Activated CD4-positive, alpha-beta T cell treated with anti-CD3 and anti-CD28 coated beads for 4 hours (primary cell): ENCODE results near the gene MRC1.

Source experiments
- DNase-seq, 2 donors: peaks; one replicate each; pipeline ENCODE4 v3.0.0-alpha.2; 2020

MRC1 gene

DNA sequence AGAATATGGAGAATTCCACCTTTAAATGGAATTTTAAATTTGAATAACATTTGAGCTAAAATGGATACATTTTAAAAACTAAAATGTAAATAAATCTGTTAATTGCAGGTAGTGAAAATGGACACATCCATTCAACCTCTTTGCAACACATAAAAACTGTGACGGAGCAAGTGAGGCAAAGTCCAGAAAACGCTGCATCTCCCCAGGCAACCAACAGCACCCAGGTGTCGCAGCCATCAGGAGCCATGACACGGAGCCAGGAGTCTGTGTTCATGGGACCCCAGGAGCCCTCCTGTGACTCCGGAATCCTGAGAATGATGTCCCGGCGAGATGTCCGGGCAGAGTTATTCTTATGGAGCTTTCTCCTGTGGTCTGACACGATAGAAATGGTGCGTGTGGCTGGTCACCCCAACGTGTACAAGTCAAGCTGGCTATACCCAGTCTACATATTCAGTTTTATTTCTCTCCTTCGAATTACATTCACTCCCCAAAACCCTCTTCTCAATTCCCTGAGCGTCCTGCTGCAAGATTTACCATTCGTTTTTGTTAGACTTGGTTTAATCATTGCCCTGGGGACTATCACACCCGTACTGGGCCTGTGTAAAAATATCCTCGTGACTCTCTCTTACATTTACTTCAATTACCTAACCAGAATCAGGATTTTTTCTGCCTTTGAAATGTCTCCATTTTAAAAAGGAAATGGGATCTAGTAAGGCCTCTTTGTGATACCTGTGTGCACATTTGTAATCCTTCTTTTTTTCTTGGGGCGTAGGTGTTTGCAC is 13.1 kb upstream of the MRC1 start:
- DNase-seq, result no peak

DNA sequence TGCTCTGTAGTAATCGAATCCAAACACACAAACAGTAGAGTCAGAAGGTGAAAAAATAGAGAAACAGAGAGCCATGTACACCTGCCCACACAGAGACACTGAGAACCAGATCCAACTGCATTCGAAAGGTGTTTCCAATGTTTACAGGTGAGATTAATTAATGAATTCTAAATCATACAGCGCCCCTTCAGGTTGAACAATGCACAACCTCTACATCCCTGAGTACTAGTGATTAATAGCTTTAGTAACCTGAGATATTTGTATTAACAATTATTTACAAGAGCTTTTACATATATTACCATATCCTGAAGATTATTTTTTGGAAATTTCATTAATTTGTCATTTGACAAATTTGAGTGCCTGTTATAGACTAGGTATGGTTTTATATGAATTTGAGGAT is 7.6 kb upstream of the MRC1 start:
- no peak for DNase-seq

DNA sequence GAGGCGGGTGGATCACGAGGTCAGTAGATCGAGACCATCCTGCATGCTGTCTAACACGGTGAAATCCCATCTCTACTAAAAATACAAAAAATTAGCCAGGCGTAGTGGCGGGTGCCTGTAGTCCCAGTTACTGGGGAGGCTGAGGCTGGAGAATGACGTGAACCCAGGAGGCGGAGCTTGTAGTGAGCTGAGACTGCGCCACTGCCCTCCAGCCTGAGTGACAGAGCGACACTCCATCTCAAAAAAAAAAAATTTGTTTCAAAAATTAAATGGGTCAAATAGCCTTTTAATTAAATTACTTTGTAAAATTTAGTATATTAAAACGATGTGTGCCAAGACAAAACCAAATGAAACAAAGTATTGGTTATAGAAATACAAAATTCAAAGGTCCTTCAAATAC is 6.8 kb upstream of the MRC1 start:
- no peak for DNase-seq

DNA sequence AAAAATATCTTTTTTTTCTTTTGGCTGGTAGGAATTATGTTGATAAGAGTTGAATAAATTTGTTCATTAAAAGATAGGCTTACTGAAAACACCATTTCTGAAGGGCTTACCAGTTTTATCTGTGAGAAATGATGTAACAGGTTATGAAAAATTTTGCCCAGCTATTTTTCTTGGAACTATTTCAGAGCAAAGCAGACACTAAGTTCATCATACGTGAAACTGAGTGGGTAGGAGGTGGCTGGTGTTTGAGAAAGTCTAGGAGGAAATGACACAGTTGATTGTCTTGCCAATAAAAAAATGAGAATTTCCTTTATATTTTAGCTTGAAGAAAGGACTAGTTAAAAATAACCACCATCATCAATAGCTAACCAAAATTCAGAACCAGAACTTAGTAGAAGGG is 6.2 kb upstream of the MRC1 start:
- no peak for DNase-seq

DNA sequence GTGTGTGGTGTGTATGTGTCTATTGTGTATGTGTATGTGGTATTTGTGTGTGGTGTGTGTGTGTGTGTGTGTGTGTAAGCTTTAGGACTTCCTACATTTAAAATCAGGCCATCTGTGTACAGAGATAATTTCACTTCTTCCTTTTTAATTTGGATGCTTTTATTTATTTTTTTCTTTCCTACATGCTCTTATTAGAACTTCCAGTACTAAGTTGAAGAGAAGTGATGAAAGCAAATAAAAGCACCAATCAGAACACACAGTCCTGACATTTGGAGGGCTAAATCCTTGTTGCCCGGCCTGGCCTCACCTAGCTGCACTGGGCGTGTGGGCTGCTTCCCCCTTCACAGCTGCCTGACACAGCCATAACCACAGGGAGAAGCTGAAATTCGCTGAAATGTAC is 3.8 kb upstream of the MRC1 start:
- no peak for DNase-seq

DNA sequence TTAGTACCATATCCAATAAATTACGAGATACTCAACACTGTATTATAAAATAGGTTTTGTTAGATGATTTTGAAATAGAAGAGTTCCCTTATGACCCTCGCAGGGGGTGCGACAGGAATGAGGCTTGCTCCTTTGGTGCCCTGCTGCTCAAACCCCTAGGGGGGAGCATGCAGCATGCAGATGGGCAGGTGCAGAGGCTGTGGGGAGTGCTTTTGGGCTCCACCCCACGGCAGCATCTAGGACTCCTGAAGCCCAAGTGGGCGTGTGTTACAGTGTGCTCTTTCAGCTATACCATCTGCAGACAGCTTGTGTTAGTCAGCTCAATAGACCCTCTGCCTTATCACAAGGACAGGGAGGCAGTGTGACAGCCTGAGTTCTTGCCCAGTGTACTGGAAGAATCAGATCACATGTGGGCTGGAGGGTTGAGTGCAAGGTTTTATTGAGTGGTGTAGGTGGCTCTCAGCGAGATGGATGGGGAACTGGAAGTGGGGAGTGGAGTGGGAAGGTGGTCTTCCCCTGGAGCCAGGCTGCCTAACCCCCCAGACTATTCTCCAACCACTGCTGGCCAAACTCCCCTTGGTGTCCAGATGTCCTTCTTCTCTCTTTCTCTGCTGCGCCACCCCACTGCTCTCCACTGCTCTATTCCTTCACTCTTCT is 3.1 kb upstream of the MRC1 start:
- no peak for DNase-seq

DNA sequence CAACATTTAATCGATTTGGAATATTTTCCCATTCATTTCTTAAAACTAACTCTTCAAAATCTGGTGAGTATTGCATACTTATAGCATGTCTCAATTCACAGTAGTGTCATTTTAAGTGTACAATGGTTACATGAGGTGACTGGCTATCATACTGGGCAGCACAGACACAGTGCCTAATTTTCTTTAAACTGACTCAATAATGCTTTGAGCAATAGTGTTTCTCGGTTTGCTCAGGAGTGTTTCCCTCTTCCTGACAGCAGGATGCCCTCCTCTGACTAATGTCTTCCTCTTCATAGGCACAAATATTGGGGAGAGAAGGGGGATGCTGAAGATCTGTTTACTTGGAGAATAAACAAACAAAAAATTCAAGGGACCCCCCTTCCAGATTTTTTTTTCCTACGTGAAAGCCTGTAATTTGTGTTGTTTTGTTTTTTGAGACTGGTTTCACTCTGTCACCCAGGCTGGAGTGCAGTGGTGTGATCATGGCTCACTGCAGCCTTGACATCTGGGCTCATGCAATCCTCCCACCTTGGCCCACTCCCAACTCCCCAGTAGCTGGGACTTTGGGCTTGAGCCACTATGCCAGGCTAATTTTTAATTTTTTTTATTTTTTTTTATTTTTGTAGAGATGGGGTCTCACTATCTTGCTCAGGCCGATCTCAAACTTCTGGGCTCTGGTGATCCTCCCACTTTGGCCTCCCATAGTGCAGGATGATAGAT is 2.2 kb downstream of the MRC1 start:
- no peak for DNase-seq

DNA sequence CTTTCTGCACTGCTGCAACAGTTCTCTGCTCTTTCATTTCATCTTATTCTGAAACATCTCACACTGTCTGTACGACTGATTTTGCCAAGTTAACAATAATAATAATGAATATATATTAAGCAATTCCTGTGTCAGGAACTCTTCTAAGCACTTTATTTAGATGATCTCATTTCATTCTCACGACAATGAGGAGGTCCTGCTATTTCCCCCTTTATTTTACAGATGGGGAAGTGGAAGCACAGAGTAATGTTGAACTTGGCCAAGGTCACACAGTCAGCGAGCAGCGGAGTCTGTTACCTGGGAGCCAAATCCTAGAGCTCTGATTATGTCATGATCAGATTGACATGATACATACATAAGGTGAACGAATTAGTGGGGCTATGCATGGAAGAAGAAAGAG is 5.8 kb downstream of the MRC1 start:
- DNase-seq, result no peak

DNA sequence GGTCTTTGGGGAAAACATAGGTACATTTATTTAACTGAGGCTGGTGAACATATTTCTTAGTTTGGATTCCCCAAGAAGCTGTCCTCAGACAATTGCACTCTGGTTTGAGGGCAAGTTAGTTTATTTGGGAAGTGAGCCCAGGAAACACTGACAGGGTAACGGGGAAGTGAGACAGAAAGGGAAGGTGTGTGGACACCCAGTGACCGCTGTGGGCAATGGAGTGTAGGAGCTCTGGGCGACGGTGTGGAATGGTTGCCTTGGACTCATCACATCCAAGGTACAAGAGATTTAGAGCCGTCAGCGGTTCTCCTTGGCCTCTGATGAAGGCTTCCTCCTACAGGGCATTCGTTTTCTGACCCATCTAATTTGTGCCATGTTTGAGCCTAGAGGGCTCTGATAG is 7.1 kb downstream of the MRC1 start:
- DNase-seq, result no peak

DNA sequence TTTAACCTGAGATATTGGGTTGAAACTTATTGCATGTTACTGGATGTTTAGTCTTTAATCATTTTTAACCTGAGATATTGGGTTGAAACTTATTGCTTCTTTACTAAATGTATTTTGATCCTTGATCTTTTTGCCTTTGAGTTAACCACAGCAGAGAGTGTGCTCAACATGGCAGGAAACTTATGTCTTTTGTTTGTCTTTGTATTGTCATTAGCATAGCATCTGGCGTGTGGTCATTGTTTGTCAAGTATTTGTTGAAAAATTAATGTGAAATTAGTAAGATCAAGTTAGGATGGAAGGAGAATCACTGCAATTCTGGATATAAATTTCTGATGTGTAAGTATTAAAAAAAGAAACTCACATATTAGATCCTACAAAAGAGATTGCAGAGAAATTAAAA is 8.2 kb downstream of the MRC1 start:
- DNase-seq, result no peak

DNA sequence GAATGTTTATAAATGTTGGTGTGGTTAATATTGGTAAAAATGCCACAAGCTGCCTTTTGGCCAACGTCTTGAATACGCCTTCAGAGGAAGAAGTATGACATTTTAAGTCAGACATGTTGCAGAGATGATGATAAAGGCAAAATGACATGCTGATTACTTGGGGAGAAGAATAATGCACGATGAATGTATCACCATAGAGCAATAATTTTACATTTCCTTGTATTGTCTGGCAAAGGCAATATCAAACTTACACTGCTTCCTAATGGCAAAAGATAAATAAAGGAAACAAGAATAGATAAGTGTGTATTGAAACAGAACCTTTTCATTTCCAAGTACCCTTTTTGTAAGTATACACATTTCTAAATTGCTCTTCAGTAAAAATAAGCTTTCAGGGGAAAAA is 8.6 kb downstream of the MRC1 start:
- no peak for DNase-seq

DNA sequence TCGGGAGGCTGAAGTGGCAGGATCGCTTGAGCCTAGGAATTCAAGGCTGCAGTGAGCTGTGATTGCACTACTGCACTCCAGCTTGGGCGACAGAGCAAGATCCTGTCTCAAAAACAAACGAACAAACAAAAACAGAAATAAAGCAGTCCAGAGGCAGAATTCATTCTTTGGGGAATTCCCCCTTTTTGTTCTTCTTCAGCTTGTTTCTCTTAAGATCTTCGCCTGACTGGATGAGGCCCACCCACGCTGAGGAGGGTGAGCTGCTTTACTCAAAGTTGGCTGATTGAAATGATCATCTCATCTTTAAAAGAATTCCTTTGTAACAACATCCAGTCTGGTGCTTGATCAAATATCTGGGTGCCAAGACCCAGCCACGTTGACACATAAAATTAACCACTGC is 10.7 kb downstream of the MRC1 start:
- DNase-seq, result no peak

DNA sequence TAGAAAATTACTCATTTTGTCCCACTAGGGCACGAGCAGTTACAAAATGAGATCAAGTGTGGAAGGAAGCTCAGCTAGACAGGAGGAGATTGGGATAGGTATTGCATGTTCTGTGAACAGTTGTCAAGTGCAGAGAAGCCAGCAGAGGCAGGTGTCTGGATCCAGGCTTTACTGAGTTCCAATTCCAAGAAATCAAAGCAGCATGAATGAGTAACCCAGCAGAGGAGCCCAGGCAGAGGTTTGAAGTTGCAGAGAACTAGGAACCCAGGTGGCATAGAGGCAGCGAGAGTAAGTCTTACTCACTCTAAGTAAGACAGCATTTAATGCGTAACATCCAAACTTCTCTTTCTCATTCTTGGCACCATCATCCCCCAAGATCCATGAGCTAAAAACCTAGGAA is 11.8 kb downstream of the MRC1 start:
- DNase-seq, result no peak

DNA sequence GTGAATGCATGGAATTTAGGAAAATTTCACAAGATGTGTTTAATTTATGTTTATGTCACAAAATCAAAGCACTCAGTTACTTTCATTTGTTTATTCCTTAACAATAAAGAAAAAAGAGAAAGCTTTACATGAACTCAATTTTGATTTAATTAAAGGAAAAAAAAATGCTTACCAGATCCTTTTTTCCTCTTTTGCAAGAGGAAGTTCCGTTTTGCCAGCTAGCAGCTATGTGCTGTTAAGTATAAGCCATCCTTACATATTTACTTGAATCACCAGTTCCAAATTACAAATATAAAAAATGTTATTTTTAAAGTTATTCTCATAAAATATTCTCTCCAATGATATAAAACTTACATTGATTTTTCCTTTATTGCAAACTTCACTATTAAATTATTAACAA is 12.7 kb downstream of the MRC1 start:
- no peak for DNase-seq

DNA sequence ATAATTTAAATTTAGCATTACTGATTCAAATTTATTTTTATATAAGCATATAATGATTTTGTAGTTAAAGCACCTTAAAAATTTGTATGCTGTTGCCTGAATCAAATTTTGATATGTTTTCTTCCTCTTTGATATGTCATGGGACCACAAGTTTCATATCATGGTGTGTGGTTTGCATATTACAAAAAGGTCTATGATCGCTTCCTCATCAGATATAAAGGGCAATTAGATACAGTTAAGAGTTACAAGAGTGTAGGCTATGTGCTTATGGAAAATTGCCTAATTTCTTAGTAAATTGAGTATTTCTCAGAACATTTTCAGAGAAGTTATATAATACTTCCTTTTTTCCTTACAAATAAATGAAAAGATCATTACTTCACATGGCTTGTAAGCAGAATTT is 22.2 kb downstream of the MRC1 start:
- no peak for DNase-seq

DNA sequence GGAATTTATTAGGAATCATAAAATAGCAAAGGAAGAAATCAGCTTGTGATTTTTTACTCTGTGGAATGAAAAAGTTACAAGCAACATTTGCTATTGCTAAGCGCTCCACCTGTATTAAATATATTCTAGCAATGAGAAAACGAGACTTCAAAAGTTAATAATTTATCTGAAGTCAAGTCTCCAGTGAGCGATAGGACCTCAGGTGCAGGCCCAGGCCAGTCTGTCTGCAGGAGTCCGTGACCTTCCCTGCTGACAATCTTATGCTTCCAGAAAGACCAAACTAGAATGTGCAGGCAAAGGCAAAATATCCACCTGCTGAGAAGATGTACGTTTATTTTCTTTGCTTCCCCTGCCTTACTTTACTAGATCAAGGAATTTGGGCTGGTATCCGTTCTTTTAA is 22.7 kb downstream of the MRC1 start:
- DNase-seq, result no peak

DNA sequence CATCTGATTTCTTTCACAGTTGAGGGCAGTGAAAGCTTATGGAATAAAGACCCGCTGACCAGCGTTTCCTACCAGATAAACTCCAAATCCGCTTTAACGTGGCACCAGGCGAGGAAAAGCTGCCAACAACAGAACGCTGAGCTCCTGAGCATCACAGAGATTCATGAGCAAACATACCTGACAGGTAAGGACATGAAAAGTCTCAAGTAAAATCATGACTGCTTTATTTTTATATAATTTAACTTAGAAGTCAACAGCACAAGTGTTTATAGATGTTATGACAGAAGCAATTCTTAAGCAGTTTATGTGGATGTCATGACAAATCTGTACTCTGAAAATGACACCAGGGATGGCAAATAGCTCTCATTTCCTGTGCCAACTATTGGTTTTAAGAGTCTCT is 24.5 kb downstream of the MRC1 start:
- DNase-seq, result no peak

DNA sequence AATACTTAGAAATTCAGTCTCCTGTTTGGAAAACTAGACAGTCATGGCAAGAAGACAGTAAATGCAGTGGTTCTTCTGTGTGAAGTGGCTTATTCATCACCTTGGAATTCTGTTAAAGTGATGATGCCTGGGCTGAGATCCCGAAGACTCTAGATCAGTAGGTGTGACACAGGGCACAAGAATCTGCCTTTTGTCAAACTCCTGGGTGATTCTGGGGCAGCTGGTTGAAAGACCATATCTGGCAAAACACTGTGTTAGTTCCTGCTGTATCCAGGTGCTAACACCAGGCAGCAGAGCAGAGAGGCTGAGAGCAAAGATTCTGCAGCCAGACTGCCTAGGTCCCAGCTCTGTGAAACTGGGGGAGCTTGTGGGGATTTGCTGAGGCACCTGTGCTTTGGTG is 26.5 kb downstream of the MRC1 start:
- DNase-seq, result no peak

DNA sequence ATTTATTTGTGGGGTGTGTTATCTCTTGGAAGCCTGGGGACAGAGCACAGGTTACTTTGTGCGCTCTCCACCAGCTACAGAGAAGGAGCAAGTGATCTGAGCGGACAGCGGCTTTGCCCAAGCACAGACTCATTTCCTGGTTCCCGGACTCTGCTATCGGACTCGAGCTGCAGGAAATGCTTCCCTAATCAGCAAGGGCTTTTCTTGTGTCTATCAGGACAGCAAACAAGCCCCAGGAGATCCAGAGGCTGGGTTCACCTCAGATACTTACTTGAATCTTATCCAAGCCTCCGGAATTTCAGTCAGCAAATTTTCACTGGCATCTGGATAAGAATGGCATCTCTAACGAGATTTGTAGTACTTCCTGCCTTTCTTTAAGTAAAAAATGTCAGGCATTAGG is 27.8 kb downstream of the MRC1 start:
- DNase-seq, result no peak

DNA sequence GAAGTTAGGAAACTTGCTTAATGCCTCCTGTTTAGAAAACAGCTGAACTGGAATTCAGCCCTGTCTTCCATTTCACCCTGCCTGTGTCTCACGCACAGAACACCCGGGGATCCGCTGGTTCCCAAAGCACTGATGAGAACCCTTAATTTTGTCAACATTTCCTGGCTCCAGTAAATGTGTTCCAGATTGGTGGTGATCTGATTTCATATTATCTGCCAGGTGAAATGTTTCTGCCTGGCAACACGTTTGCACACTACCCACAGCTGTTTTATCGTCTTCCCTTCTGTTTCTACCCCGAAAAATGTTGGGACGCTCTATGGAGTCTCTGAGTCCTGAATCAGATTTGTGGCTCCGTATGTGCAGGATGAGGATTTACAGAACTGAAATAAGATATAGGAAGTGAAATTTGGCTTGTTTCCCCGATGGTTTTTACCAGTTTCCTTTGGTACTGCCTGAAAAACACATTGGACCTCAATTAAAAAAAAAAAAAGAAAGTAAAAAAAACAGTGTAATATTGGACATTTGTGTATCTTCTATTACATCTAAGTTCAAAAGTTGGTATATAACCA is 29.0 kb downstream of the MRC1 start:
- no peak for DNase-seq

DNA sequence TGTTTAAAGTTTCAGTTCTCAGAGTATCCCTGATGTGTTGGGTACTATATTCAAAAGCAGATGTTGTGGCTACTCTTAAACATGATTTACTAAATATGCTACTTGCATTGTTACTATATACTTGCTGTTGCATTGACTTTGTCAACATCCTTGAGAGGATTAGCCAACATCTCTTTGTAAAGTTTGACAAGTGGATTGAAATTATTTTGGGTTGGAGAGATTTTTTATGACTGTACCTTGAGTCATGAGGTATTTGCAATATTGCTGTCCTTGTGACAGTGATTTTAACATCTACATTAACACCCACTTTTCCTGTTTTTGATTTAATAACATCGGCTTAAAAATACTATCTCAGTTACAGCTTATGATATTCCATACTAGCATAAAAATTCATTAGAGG is 31.9 kb downstream of the MRC1 start:
- DNase-seq, result no peak

DNA sequence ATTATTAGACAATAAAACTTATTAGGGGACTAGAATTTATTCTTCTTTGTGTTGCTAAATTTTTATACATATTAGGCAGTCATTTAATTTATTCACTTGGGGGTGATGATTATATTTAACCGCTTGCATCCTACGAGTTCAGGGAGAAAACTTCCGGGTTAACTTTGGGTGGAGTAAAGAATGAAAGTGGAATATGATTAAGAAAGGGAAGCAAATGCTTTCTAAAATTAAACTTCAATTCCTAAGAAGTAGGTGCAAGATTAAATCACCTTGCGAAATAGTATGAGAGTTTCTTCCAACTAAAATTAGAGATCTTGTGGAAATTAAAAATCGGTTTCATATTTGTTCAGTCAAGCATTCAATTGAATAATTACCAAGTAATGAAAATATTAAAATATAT is 33.5 kb downstream of the MRC1 start:
- no peak for DNase-seq

DNA sequence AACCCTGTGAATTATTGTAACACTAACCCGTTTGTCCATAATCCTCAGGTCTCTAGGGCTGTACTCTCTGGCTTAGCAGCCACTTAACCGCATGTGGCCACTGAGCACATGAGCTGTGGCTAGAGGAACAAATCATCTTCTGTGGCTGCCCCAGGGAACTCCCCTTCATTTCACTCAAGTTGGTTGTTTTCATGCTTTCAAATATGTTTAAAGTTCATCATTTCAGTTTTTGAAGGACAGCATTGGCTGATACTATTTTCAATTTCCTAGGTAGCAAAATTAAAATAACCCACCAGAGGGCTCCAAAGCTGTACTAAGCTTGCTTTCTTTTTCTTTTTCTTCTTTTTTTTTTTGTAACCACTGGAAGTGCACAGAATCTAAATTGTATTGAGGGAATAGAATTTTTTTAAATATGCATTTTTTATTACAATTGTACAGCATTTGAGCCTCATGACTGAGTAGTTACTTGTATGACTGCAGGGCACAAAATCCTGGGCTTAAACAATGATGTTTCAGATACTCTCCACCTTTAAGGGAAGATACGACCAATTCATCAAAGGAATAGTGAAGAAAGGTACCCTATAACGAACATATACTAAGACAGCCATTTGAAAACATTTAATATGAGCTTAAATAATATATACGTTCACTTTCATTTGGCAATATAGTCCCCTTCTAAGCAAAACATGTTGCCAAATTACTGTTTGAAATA is 38.6 kb downstream of the MRC1 start:
- DNase-seq, result no peak
